ENCODE data around the gene ANKRD40.
"Not testable (repeated sequence)": the region's sequence is repeated elsewhere in the genome, so short reads cannot be mapped to it uniquely, and the experiment has no call there.

GRCh38 chr17:50680543-50681262 is 27.0 kb downstream of the ANKRD40 start:
- not testable (repeated sequence) for TF ChIP-seq EZH2phosphoT487 (IDR thresholded peaks at IDR 0.05; ENCODE audit: borderline replicate concordance, low read length)
- TF ChIP-seq, protein P1, sequence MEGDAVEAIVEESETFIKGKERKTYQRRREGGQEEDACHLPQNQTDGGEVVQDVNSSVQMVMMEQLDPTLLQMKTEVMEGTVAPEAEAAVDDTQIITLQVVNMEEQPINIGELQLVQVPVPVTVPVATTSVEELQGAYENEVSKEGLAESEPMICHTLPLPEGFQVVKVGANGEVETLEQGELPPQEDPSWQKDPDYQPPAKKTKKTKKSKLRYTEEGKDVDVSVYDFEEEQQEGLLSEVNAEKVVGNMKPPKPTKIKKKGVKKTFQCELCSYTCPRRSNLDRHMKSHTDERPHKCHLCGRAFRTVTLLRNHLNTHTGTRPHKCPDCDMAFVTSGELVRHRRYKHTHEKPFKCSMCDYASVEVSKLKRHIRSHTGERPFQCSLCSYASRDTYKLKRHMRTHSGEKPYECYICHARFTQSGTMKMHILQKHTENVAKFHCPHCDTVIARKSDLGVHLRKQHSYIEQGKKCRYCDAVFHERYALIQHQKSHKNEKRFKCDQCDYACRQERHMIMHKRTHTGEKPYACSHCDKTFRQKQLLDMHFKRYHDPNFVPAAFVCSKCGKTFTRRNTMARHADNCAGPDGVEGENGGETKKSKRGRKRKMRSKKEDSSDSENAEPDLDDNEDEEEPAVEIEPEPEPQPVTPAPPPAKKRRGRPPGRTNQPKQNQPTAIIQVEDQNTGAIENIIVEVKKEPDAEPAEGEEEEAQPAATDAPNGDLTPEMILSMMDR (IDR thresholded peaks at IDR 0.05; ENCODE audit: low read depth, low read length, poor library complexity, severe bottlenecking), result not testable (repeated sequence)

Measured in DOHH2 (cell line).